HepG2 (cell line): ENCODE measurements around the gene CD46. TPM values are rescaled to one million over a fixed set of nuclear protein-coding genes. Genes with fewer than 3 reads are reported as not detected.

Source experiments
- ATAC-seq: fragments of 200-7000 bp; cut with Tn5 transposase; 3 replicates; pipeline ENCODE4 v1.9.1; 2020; ENCODE audit warnings: mild to moderate bottlenecking, moderate library complexity
- BruUV-seq: library from RNA; stranded (reverse); fragments of 400-500 nt; replicated peaks from 2 replicates; lab custom pipeline; 2021; lab: Mats Ljungman, UMichigan
- CTCF ChIA-PET: fragments of 300-600 bp; formaldehyde crosslinking; extraction: SDS; loops from one replicate; lab custom pipeline; 2021; ENCODE audit warnings: low total read pairs, inconsistent platforms, low intra/inter-chr PET ratio; lab: Yijun Ruan, JAX
- POLR2A ChIA-PET: fragments of 350-600 bp; sonication (Branson Sonifier 250); formaldehyde crosslinking; loops from one replicate; lab custom pipeline; 2020; ENCODE audit warnings: antibody characterized with exemption, inconsistent platforms; lab: Yijun Ruan, JAX
- DNase-seq: peaks from one replicate; pipeline ENCODE4 v3.0.0-alpha.2; 2015; ENCODE audit warnings: low spot score
- FAIRE-seq: peaks from 3 replicates; lab custom pipeline; 2011; peaks lifted over from hg19 to GRCh38; lab: Jason Lieb, UNC
- H2AFZ ChIP-seq: one replicate; pipeline ENCODE4 v1.6.1; 2011; ENCODE audit warnings: low read length, inconsistent platforms
- H3K27ac ChIP-seq: fragments of 300-600 bp; 3 replicates; pipeline ENCODE4 v1.8.0; 2011; ENCODE audit warnings: mixed run types, mild to moderate bottlenecking, mixed read lengths, low read length, inconsistent platforms; ENCODE audit not compliant: insufficient read depth; ENCODE audit errors: extremely low read length
- H3K27me3 ChIP-seq, 2 experiments: fragments of 200-600 bp in 1 of 2; 2 replicates in 1 of 2; 3 replicates in 1 of 2; pipeline versions ENCODE4 v1.6.0 to v1.8.0; 2011; ENCODE audit warnings: low read length in 2 of 2, mild to moderate bottlenecking in 2 of 2, moderate library complexity in 2 of 2, inconsistent platforms in 1 of 2; ENCODE audit not compliant: insufficient read depth in 2 of 2, control insufficient read depth in 1 of 2
- H3K36me3 ChIP-seq, 2 experiments: fragments of 200-600 bp in 1 of 2; replicated peaks in 1 of 2; 2 replicates in 1 of 2; 3 replicates in 1 of 2; pipeline versions ENCODE4 v1.5.1 to v1.8.0; 2011; ENCODE audit warnings: low read length in 2 of 2, inconsistent platforms in 1 of 2; ENCODE audit not compliant: insufficient read depth in 2 of 2, control insufficient read depth in 1 of 2
- H3K4me1 ChIP-seq: 2 replicates; pipeline ENCODE4 v1.5.1; 2012; ENCODE audit warnings: low read length, inconsistent platforms; ENCODE audit not compliant: insufficient read depth
- H3K4me2 ChIP-seq: 2 replicates; pipeline ENCODE4 v1.6.0; 2011; ENCODE audit warnings: low read depth, low read length, inconsistent platforms
- H3K4me3 ChIP-seq, 3 experiments: fragments of 200-600 bp in 1 of 3; sonication (generic), shearing (Covaris generic) in 1 of 3; replicated peaks in 1 of 3; 2 replicates each; pipeline ENCODE4 v1.5.1; 2011 to 2016; ENCODE audit warnings: low read length in 3 of 3, inconsistent platforms in 2 of 3, low read depth in 2 of 3, mild to moderate bottlenecking in 2 of 3, control low read depth in 1 of 3, mixed read lengths in 1 of 3; ENCODE audit not compliant: insufficient read depth in 1 of 3
- H3K79me2 ChIP-seq: one replicate; pipeline ENCODE4 v1.6.1; 2011; ENCODE audit warnings: low read length, inconsistent platforms; ENCODE audit not compliant: insufficient read depth
- H3K9ac ChIP-seq: 2 replicates; pipeline ENCODE4 v1.6.0; 2011; ENCODE audit warnings: mild to moderate bottlenecking, low read depth, low read length, inconsistent platforms; ENCODE audit not compliant: insufficient read depth
- H3K9me3 ChIP-seq: 2 replicates; pipeline ENCODE4 v1.5.1; 2012; ENCODE audit warnings: mild to moderate bottlenecking, low read length
- H4K20me1 ChIP-seq: 2 replicates; pipeline ENCODE4 v1.6.0; 2011; ENCODE audit warnings: inconsistent platforms, mild to moderate bottlenecking, low read length, moderate library complexity; ENCODE audit not compliant: insufficient read depth
- AGO2 ChIP-seq: fragments of 200-400 bp; formaldehyde crosslinking; optimal IDR thresholded peaks from 2 replicates; pipeline ENCODE3; 2017; ENCODE audit warnings: mild to moderate bottlenecking, low read depth, low read length, moderate library complexity
- CBX2 ChIP-seq, 2 experiments: fragments of 200-600 bp in 1 of 2; sonication (generic); formaldehyde crosslinking in 1 of 2; IDR thresholded peaks; 2 replicates each; pipeline versions ENCODE4 v1.7.0 to v1.8.1; 2018 to 2022; ENCODE audit warnings: low read depth in 2 of 2, low read length in 1 of 2, mild to moderate bottlenecking in 1 of 2, missing genetic modification reagents in 1 of 2
- MATR3 ChIP-seq: sonication (generic); formaldehyde crosslinking; IDR thresholded peaks from 2 replicates; pipeline ENCODE4 v1.4.0; 2020; ENCODE audit warnings: missing genetic modification reagents
- POLR2A ChIP-seq, 2 experiments: IDR thresholded peaks; 2 replicates each; pipeline ENCODE4 v1.6.1; 2011; ENCODE audit warnings: low read depth in 2 of 2, low read length in 2 of 2, mild to moderate bottlenecking in 1 of 2, moderate library complexity in 1 of 2; ENCODE audit not compliant: insufficient read depth in 1 of 2
- TEAD3 ChIP-seq: optimal IDR thresholded peaks from 2 replicates; pipeline ENCODE3; 2016; ENCODE audit warnings: borderline replicate concordance
- WGBS: methylation state at CpG from one replicate; pipeline ENCODE4 v1.1.6; 2017; ENCODE audit warnings: low lambda C conversion rate; 5-methylcytosine and 5-hydroxymethylcytosine counted together
- in situ Hi-C: cut with HindIII; loops from 2 replicates; pipeline ENCODE4 v1.10.0; 2017; ENCODE audit warnings: low pct_unique_long_range_greater_than_20kb; ENCODE audit not compliant: extremely low pct_ligation_motif_present
- intact Hi-C: fragments of 100-400 bp; cut with micrococcal nuclease; formaldehyde crosslinking; loops from one replicate; pipeline ENCODE4 v1.10.0; 2022; ENCODE audit not compliant: unreplicated experiment
- polyA plus RNA-seq, 8 experiments: library from polyadenylated mRNA; depleted of rRNA in 3 of 8; stranded (reverse) in 7 of 8; unstranded in 1 of 8; fragments of >200 nt; fragmentation: Illumina TruSeq in 4 of 8; extraction: Trizol in 4 of 8; gene quantifications; 2 replicates each; pipeline versions ENCODE4 v1.2.1 to v1.2.3, GENCODE V29; 2011 to 2016; ENCODE audit warnings: low read depth in 4 of 8, missing spikeins in 1 of 8, mixed read lengths in 1 of 8; ENCODE audit not compliant: insufficient read depth in 1 of 8
- total RNA-seq, 5 experiments: library from RNA; depleted of rRNA; stranded (reverse); fragments of >200 nt; fragmentation: Illumina TruSeq; extraction: Trizol; gene quantifications; 2 replicates each; pipeline ENCODE4 v1.2.3, GENCODE V29; 2016; ENCODE audit warnings: low read depth in 1 of 5
- TF ChIP-seq, protein P1 (sequence below): sonication (generic); formaldehyde crosslinking; IDR thresholded peaks from 2 replicates; pipeline ENCODE4 v1.5.0; 2020; ENCODE audit warnings: missing genetic modification reagents

CD46 gene
- total and polyA plus RNA-seq, 2 of the 13 experiments (the other 11 are each of a cell fraction or from before 2014, with no cell fraction given) = 130 to 277 TPM

DNA sequence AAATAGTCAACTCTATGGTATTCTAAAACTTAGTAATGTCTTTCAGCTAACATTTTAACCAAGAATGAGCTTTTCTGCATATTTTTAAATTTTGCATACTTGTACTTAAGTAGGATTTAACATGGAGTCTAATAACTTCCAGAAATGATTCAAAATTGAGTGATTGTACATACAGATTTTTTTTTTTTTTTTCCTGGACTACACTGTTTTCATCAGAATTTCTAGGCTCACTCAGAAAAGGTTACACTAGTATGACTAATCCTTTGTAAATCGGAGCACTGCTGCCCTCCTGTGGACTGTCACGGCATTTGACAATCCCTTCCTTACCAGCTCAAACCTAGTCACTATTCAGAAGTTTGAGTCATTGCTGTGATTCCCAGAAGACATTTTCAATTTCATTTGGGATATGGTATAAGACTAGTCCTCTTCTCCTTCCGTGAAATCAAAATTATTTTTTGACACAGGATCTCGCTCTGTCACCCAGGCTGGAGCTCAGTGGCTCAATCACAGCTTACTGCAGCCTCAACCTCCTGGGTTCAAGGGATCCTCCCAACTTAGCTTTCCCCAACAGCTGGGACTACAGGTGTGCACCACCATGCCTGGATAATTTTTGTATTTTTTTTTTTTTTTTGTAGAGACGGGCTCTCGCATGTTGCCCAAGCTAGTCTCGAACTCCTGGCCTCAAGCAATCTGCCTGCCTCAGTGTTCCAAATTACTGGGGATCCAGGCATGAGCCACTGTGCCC, 45.5 kb downstream of the CD46 start (continued):
- TF ChIP-seq, protein P1, sequence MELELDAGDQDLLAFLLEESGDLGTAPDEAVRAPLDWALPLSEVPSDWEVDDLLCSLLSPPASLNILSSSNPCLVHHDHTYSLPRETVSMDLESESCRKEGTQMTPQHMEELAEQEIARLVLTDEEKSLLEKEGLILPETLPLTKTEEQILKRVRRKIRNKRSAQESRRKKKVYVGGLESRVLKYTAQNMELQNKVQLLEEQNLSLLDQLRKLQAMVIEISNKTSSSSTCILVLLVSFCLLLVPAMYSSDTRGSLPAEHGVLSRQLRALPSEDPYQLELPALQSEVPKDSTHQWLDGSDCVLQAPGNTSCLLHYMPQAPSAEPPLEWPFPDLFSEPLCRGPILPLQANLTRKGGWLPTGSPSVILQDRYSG (CRISPR knock-in tag) = no peak
- peak; percentile 30 for TF ChIP-seq AGO2

DNA sequence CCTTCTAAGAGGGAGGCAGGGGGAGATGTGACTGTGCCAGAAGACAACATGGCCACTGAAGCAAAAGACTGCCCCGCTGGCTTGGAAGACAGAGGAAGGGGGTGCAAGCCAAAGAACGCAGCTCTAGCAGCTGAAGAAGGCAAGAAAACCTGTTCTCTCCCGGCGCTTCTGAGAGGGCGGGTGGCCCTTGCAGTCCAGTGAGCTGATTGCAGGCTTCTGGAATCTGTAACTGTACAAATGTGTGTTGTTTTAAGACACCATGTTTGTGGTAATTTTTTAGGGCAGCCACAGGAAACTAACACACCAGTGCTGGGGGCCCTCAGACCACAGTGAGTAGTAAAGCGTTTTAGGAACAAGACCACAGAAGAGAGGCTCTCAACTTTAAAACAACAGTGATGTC, 47.0 kb downstream of the CD46 start:
- Histone ChIP-seq H2AFZ (no peak overlapping the region), H3K9me3 (no peaks in the 10 kb centered on the region), H3K36me3 (peaks cover 6 to 20% of the 10 kb centered on the region in 2 experiments), H3K4me3 (no peak overlapping the region), H3K79me2 (no peaks in the 10 kb centered on the region), H3K4me1 (no peaks in the 10 kb centered on the region), H3K27me3 (no peaks in the 10 kb centered on the region), H4K20me1 (peaks cover 6% of the 10 kb centered on the region; the same call in 1 of the 2 replicates), H3K4me2 (no peak overlapping the region), H3K27ac (no peak overlapping the region), H3K9ac (no peak overlapping the region)
- intact Hi-C loops = no loop called here
- DNase-seq (no peak), FAIRE-seq (no peak), ATAC-seq (peak; percentile 10; the same call in 2 of the 3 replicates)
- WGBS = 96% methylated on average over 6 of the region's 6 CpGs
- in situ Hi-C loops = no loop called here
- ChIA-PET POLR2A (no interaction called here), CTCF (no interaction called here)
- TSS peak; percentile 0 for BruUV-seq
- TF ChIP-seq CBX2 (IDR thresholded peaks at IDR 0.05; ENCODE audit: low read depth, low read length) = no peak
- TF ChIP-seq CBX2 (CRISPR knock-in tag; IDR thresholded peaks at IDR 0.05; ENCODE audit: low read depth) = no peak
- TF ChIP-seq TEAD3 (CRISPR knock-in tag) = no peak
- no peak for TF ChIP-seq MATR3 (CRISPR knock-in tag)
- TF ChIP-seq POLR2A (IDR thresholded peaks at IDR 0.05; ENCODE audit: insufficient read depth in 1 of 2, low read depth in 2 of 2, low read length in 2 of 2) = 0 out of 4 replicates have a peak, but pooled peaks of 1 of the 2 experiments have one; percentile 12
